Neural progenitor cell (in vitro differentiated cells): ENCODE results near the gene SLC44A2.

Experiments
- EZH2 ChIP-seq: fragments of 200-600 bp; sonication (generic); IDR thresholded peaks from 2 replicates; pipeline ENCODE4 v1.6.1; 2017; ENCODE audit warnings: antibody characterized with exemption, mild to moderate bottlenecking, moderate library complexity
- EZH2phosphoT487 ChIP-seq: fragments of 200-600 bp; sonication (generic); IDR thresholded peaks from 2 replicates; pipeline ENCODE4 v1.6.1; 2017; ENCODE audit warnings: antibody characterized with exemption
- TF ChIP-seq, protein P1 (sequence below): fragments of 200-600 bp; sonication (generic); IDR thresholded peaks from 2 replicates; pipeline ENCODE4 v1.5.1; 2017; ENCODE audit warnings: antibody characterized with exemption, mild to moderate bottlenecking

DNA sequence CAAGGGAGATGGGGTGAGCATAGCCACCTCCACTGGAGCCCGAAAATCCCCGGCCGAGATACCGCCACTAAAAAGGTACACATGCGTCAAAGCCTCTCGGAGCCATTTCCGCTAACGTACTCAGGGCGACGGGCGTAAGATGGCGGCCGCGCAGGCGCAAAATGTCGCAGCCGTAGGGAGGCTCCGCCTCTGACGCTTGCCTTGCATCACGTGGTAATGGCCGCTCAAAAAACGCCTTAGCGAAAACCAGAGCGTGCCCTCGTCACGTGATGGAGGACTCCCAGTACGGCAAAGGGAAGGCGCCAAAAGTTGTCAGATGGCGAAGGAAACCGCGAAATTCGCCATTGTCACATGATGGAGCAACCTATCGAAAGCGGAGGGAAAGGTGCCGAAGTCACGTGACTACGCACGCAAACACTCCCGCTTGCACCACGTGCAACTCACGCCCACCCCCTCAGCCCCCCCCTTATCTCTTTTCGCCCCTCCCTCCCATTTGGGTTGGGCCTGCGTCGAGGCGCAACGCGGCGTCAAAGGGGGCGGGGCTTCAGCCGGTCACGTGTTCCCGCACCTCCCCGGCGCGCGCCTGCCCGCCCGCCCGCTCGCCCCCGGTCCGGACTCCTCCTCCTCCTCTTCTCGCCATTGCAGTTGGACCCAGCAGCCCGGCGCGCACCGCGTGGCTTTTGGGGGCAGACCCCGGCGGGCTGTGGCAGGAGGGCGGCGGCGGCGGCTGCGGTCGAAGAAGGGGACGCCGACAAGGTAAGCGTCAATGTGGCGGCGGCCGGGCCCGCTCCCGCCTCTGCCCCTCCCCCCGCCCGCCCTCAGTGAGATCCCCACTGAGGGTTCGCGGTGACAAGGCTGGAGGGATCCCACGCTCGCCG is 28.6 kb downstream of the SLC44A2 start, which contains the start of gene ILF3:
- TF ChIP-seq, protein P1, sequence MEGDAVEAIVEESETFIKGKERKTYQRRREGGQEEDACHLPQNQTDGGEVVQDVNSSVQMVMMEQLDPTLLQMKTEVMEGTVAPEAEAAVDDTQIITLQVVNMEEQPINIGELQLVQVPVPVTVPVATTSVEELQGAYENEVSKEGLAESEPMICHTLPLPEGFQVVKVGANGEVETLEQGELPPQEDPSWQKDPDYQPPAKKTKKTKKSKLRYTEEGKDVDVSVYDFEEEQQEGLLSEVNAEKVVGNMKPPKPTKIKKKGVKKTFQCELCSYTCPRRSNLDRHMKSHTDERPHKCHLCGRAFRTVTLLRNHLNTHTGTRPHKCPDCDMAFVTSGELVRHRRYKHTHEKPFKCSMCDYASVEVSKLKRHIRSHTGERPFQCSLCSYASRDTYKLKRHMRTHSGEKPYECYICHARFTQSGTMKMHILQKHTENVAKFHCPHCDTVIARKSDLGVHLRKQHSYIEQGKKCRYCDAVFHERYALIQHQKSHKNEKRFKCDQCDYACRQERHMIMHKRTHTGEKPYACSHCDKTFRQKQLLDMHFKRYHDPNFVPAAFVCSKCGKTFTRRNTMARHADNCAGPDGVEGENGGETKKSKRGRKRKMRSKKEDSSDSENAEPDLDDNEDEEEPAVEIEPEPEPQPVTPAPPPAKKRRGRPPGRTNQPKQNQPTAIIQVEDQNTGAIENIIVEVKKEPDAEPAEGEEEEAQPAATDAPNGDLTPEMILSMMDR, result no peak
- no peak for TF ChIP-seq EZH2
- no peak for TF ChIP-seq EZH2phosphoT487
